Measurements from ENCODE around the gene PGA3.
"Not testable (repeated sequence)": the region's sequence is repeated elsewhere in the genome, so short reads cannot be mapped to it uniquely, and the experiment has no call there.

The PGA3 gene

GRCh38 chr11:61248071-61248470 lies 44.8 kb downstream of the PGA3 start:
- in situ Hi-C loops (cut with HindIII; ENCODE audit: low sequenced_read_pairs): not testable (repeated sequence)

- in situ Hi-C loops (cut with HindIII; ENCODE audit: low sequenced_read_pairs): not testable (repeated sequence)
Measured at GRCh38 chr11:61249201-61249600, 45.9 kb downstream of the PGA3 start.

GRCh38 chr11:61250796-61251765 lies 47.8 kb downstream of the PGA3 start:
- in situ Hi-C loops (cut with HindIII; ENCODE audit: low sequenced_read_pairs): not testable (repeated sequence)

GRCh38 chr11:61252332-61252731 lies 49.0 kb downstream of the PGA3 start:
- in situ Hi-C loops (cut with HindIII; ENCODE audit: low sequenced_read_pairs): not testable (repeated sequence)

- in situ Hi-C loops (cut with HindIII; ENCODE audit: low sequenced_read_pairs): no loop called here
Measured at GRCh38 chr11:61254403-61255025, 51.2 kb downstream of the PGA3 start.

GRCh38 chr11:61256710-61257482 lies 53.6 kb downstream of the PGA3 start:
- in situ Hi-C loops (cut with HindIII; ENCODE audit: low sequenced_read_pairs): no loop called here

GRCh38 chr11:61258546-61258945 lies 55.2 kb downstream of the PGA3 start:
- in situ Hi-C loops (cut with HindIII; ENCODE audit: low sequenced_read_pairs): no loop called here

- in situ Hi-C loops (cut with HindIII; ENCODE audit: low sequenced_read_pairs): no loop called here
Measured at GRCh38 chr11:61259363-61259762, 56.0 kb downstream of the PGA3 start.
